Activated CD8-positive, alpha-beta T cell treated with anti-CD3 and anti-CD28 coated beads, Interleukin-2, amount 10 ng/mL, durations not matched to agents 7 days and 5 days (primary cell): ENCODE results near the gene ITGA11. TPM values are rescaled to one million over a fixed set of nuclear protein-coding genes. Genes with fewer than 3 reads are reported as not detected.

Source experiments
- ATAC-seq: fragments of 150-1000 bp; cut with Tn5 transposase; one replicate; pipeline ENCODE4 v1.10.0; 2021; ENCODE audit warnings: moderate library complexity
- CTCF ChIA-PET: fragments of 350-600 bp; sonication (Branson Sonifier 250); formaldehyde crosslinking; loops from one replicate; lab custom pipeline; 2021; ENCODE audit warnings: antibody characterized with exemption; lab: Charles Lee
- POLR2A ChIA-PET: fragments of 350-600 bp; sonication (Branson Sonifier 250); formaldehyde crosslinking; loops from one replicate; lab custom pipeline; 2021; ENCODE audit warnings: antibody characterized with exemption; lab: Charles Lee
- DNase-seq: peaks from one replicate; pipeline ENCODE4 v3.0.0-alpha.2; 2020
- H3K27ac Mint-ChIP-seq: one replicate; pipeline ENCODE4 v1.8.0; 2021; ENCODE audit warnings: mild to moderate bottlenecking, mixed read lengths
- H3K27me3 Mint-ChIP-seq: one replicate; pipeline ENCODE4 v1.8.0; 2021; ENCODE audit warnings: low read depth, mixed read lengths
- H3K36me3 Mint-ChIP-seq: one replicate; pipeline ENCODE4 v1.8.0; 2021; ENCODE audit warnings: low read depth, mixed read lengths
- H3K4me1 Mint-ChIP-seq: one replicate; pipeline ENCODE4 v1.8.0; 2021; ENCODE audit warnings: low read depth, mixed read lengths
- H3K4me3 Mint-ChIP-seq: one replicate; pipeline ENCODE4 v1.8.0; 2021; ENCODE audit warnings: mild to moderate bottlenecking, mixed read lengths
- H3K9me3 Mint-ChIP-seq: one replicate; pipeline ENCODE4 v1.8.0; 2022; ENCODE audit warnings: mixed read lengths; ENCODE audit not compliant: insufficient read depth
- total RNA-seq, 2 experiments: library from RNA; stranded (reverse); gene quantifications; one replicate each; pipeline ENCODE4 v1.2.3, GENCODE V29; 2021

ITGA11 gene, protein sequence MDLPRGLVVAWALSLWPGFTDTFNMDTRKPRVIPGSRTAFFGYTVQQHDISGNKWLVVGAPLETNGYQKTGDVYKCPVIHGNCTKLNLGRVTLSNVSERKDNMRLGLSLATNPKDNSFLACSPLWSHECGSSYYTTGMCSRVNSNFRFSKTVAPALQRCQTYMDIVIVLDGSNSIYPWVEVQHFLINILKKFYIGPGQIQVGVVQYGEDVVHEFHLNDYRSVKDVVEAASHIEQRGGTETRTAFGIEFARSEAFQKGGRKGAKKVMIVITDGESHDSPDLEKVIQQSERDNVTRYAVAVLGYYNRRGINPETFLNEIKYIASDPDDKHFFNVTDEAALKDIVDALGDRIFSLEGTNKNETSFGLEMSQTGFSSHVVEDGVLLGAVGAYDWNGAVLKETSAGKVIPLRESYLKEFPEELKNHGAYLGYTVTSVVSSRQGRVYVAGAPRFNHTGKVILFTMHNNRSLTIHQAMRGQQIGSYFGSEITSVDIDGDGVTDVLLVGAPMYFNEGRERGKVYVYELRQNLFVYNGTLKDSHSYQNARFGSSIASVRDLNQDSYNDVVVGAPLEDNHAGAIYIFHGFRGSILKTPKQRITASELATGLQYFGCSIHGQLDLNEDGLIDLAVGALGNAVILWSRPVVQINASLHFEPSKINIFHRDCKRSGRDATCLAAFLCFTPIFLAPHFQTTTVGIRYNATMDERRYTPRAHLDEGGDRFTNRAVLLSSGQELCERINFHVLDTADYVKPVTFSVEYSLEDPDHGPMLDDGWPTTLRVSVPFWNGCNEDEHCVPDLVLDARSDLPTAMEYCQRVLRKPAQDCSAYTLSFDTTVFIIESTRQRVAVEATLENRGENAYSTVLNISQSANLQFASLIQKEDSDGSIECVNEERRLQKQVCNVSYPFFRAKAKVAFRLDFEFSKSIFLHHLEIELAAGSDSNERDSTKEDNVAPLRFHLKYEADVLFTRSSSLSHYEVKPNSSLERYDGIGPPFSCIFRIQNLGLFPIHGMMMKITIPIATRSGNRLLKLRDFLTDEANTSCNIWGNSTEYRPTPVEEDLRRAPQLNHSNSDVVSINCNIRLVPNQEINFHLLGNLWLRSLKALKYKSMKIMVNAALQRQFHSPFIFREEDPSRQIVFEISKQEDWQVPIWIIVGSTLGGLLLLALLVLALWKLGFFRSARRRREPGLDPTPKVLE
- under 1 TPM; 0.18 to 0.39 TPM for total RNA-seq

DNA sequence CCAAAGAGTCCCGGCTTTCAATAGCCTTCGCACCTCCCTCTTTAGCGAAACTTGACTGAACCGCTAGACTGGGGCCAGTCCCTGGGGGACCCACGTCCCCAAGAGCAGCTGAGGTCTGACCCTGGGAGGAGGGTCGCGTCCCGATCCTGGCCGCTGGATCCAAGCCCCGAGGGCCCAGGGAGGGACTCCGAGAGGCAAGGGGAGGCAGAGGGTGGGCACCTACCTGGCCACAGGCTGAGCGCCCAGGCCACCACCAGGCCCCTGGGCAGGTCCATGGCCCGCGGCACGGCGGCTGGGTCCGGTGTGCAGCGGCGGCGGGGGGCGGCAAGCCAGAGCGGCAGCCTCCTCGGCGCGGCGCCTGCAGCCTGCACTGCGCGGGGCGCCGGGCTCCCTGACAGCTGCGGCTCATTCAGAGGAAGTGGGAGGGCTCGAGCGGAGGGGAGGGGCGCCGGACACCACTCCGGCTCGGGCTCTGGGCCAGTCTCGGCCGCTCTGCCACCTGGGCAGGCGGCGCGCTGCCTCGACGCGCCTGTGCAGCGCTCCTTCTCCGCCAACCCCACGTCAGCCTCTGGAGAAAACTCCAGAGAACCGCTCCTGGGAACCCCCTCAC lies at the start of gene ITGA11:
TSS of gene ITGA11 (minus strand) at position 372 of the 610 bp plus-strand sequence. CDS start at position 275, 97 bp downstream.
- Mint-ChIP-seq H3K4me1 (peaks cover 5% of the 10 kb centered on the region), H3K9me3 (no peaks in the 10 kb centered on the region), H3K4me3 (peak within 1 kb of the TSS; percentile 41), H3K36me3 (no peaks in the 10 kb centered on the region), H3K27ac (no peak within 1 kb of the TSS), H3K27me3 (peaks cover 70% of the 10 kb centered on the region)
- CTCF ChIA-PET: no interaction called here
- POLR2A ChIA-PET: no interaction called here
- DNase-seq (peak; percentile 30), ATAC-seq (peak; percentile 79)

DNA sequence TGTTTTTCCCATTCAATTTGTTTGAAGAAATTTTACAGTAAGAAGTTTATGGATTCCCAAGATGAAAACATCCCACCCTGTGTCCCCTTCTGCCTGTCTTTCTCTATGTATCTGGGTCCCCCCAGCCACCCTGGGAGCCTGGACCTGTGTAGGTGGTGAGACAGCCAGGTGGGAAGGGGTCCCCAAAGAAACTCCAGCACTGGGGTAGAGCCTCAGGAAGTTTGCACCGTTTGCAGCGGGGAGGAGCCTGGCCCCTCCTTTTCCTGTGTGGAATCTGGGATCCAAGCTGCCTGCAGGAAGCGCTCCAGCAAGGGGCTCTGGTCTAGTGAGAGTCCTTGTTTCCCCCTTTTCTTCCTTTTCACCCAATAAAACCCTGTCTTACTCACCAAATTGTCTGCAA lies 49.4 kb upstream of the ITGA11 start:
- DNase-seq: no peak
- no peaks in the 10 kb centered on the region for H3K4me1 Mint-ChIP-seq
- no peaks in the 10 kb centered on the region for H3K9me3 Mint-ChIP-seq
- no peak for ATAC-seq
- POLR2A ChIA-PET: no interaction called here
- CTCF ChIA-PET: no interaction called here
- H3K27me3 Mint-ChIP-seq: peaks cover 20% of the 10 kb centered on the region
- H3K27ac Mint-ChIP-seq: no peak overlapping the region
- H3K36me3 Mint-ChIP-seq: no peaks in the 10 kb centered on the region
- no peak overlapping the region for H3K4me3 Mint-ChIP-seq

DNA sequence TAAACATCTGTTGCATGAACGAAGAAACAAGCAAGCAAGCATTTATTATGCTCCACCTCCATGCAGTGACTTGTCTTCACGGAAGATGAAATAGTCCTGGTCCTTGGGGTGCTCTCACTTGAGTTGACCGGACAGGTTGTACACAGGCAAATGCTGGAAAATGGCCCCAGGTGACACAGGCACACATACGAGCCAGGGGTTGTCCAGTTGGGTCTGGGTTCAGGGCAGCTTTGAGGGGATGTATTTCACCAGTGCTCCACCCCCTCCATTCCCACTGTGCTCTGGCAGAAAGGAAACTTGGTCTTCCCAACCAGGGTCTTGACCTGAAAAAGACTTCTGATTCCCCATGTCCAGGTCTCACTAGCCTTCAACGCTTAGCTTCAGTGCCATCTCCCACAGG lies 48.3 kb upstream of the ITGA11 start:
- ChIA-PET CTCF (no interaction called here), POLR2A (no interaction called here)
- H3K4me3 Mint-ChIP-seq: no peak overlapping the region
- no peak overlapping the region for H3K27ac Mint-ChIP-seq
- no peaks in the 10 kb centered on the region for H3K9me3 Mint-ChIP-seq
- H3K4me1 Mint-ChIP-seq: no peaks in the 10 kb centered on the region
- no peak for DNase-seq
- no peak for ATAC-seq
- no peaks in the 10 kb centered on the region for H3K36me3 Mint-ChIP-seq
- H3K27me3 Mint-ChIP-seq: peaks cover 24% of the 10 kb centered on the region

DNA sequence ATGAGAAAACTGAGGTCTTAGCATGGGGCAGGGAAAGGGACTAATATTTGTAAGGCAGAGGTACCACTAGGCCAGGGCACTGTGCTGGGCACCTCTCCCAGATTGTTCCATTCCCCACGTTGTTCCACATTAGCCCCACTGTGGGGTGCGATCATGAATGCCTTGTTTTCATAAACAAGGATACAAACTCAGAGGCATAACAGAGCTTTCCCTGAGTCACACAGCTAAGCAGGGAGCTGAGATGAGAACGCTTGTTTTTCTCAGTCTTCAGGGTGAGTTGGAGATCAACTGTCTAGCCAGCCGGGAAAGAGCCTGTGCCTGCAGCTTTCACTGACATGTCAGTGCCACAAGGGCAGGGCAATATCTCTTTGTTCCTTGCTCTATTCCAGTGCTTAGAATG lies 47.9 kb upstream of the ITGA11 start:
- CTCF ChIA-PET: no interaction called here
- Mint-ChIP-seq H3K9me3 (no peaks in the 10 kb centered on the region), H3K27me3 (peaks cover 24% of the 10 kb centered on the region), H3K36me3 (no peaks in the 10 kb centered on the region), H3K27ac (no peak overlapping the region), H3K4me3 (no peak overlapping the region), H3K4me1 (no peaks in the 10 kb centered on the region)
- POLR2A ChIA-PET: no interaction called here
- no peak for DNase-seq
- no peak for ATAC-seq

DNA sequence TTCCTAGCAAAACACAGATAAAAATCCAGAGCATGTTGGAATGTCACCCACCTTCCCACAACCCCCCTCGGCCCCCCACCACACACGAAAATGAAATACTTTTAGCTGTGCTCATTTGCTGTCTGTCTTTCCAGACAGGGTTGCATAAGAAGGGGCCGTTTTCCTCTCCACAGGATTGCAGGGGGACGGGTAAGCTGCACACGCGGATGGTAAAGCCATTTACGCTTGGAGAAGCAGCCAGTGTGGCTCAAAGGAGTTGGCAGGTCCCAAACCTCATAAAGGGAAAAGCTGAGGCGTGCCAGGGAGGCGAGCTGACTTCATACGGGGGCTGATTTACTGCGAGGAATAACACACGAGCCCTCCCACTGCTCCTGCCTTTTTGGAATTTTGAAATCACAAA lies 47.4 kb upstream of the ITGA11 start:
- no peak for DNase-seq
- no peak for ATAC-seq
- H3K27ac Mint-ChIP-seq: no peak overlapping the region
- H3K4me1 Mint-ChIP-seq: no peaks in the 10 kb centered on the region
- H3K4me3 Mint-ChIP-seq: no peak overlapping the region
- no peaks in the 10 kb centered on the region for H3K9me3 Mint-ChIP-seq
- ChIA-PET CTCF (no interaction called here), POLR2A (no interaction called here)
- peaks cover 29% of the 10 kb centered on the region for H3K27me3 Mint-ChIP-seq
- H3K36me3 Mint-ChIP-seq: no peaks in the 10 kb centered on the region

DNA sequence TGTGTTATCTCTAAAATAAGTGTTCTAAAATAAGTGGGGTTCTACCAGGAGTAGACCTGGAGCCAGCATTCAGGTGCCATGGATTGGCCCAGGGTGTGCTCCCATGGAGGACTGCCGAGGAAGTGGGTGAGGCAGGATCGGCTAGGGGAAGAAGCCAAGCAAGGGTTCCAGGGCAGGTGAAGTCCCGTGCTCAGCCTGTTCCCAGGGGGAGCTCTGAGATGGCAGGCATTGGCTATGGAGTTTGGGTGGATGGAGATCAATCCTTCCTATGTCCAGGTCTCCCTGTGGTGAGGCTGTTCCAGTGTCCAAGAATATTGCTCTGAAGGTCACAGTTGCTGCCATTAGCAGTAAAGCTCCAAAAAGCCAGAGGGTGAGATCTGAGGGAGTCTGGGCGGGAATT lies 46.9 kb upstream of the ITGA11 start:
- ChIA-PET POLR2A (no interaction called here), CTCF (no interaction called here)
- peaks cover 29% of the 10 kb centered on the region for H3K27me3 Mint-ChIP-seq
- H3K36me3 Mint-ChIP-seq: no peaks in the 10 kb centered on the region
- H3K4me3 Mint-ChIP-seq: no peak overlapping the region
- no peaks in the 10 kb centered on the region for H3K9me3 Mint-ChIP-seq
- ATAC-seq (no peak), DNase-seq (no peak)
- H3K27ac Mint-ChIP-seq: no peak overlapping the region
- no peaks in the 10 kb centered on the region for H3K4me1 Mint-ChIP-seq

DNA sequence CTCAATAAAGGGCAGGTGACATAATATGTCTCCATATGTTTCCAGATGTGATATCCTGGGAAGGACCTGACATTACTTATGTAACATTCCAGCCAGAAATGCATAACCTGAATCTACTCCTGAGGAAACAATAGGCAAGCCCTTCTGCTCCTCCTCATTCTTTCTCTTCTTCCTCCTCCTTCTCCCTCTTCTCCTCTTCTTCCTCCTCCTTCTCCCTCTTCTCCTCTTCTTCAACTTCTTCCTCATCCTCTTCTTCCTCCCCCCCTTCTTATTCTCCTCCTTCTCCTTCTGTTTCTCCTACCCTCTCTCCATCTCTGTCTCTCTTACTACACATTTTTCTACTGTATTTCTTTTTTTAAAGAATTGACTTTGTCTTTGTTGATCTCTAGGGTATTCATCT lies 43.5 kb upstream of the ITGA11 start:
- ChIA-PET CTCF (no interaction called here), POLR2A (no interaction called here)
- H3K4me1 Mint-ChIP-seq: no peaks in the 10 kb centered on the region
- ATAC-seq (no peak), DNase-seq (no peak)
- H3K27me3 Mint-ChIP-seq: peaks cover 22% of the 10 kb centered on the region
- H3K4me3 Mint-ChIP-seq: no peak overlapping the region
- H3K27ac Mint-ChIP-seq: no peak overlapping the region
- H3K36me3 Mint-ChIP-seq: no peaks in the 10 kb centered on the region
- no peaks in the 10 kb centered on the region for H3K9me3 Mint-ChIP-seq

DNA sequence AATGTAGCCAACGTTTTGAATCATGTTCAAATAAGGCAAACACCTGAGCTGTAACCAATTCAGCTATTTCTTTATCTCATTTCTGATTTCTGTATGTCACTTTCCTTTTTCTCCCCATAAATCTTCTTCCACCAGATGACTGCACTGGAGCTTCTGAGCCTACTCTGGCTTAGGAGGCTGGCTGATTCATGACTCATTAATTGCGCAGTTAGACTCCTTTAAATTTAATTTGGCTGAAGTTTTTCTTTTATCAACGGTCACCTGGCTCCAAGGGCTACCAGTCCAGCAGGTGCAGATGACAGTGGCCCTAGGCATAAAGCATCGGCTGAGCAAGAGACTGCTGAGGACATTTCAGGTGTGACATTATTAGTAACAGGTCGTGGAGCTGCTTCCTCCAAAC lies 39.6 kb upstream of the ITGA11 start:
- ChIA-PET POLR2A (no interaction called here), CTCF (interaction anchor here (0.6 kb wide), 1 partner anchor 1086 kb away, joined by 3 read pairs; no protein-coding TSS in a partner anchor)
- H3K9me3 Mint-ChIP-seq: no peaks in the 10 kb centered on the region
- H3K4me3 Mint-ChIP-seq: no peak overlapping the region
- H3K4me1 Mint-ChIP-seq: no peaks in the 10 kb centered on the region
- H3K36me3 Mint-ChIP-seq: no peaks in the 10 kb centered on the region
- H3K27ac Mint-ChIP-seq: no peak overlapping the region
- ATAC-seq (no peak), DNase-seq (no peak)
- H3K27me3 Mint-ChIP-seq: peaks cover 31% of the 10 kb centered on the region

DNA sequence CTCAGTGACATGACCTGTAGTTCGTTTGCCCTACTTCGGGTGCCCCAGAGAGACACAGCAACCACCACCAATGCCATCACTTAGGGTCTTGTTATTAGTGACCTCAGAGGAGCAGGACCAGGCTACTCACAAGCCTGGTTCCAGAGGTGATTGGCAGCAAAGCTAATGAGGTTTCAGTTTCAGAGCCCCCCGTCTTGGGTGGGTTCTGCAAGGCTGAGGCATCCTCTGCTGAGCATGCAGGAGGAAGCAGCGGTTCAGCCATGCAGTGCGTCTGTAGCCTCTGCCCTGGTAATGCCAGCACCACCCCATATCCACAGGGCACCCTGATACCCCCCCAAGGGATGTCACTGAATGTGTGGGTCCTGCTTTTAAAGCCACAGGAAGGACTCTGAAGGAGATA lies 39.0 kb upstream of the ITGA11 start:
- peaks cover 29% of the 10 kb centered on the region for H3K27me3 Mint-ChIP-seq
- H3K27ac Mint-ChIP-seq: no peak overlapping the region
- DNase-seq: no peak
- H3K4me1 Mint-ChIP-seq: peaks cover under 1% of the 10 kb centered on the region
- ChIA-PET CTCF (interaction anchor here (1.4 to 2.3 kb wide), 2 partner anchors 68 to 165 kb away, joined by 3 to 7 read pairs; no protein-coding TSS in a partner anchor), POLR2A (no interaction called here)
- H3K4me3 Mint-ChIP-seq: no peak overlapping the region
- H3K9me3 Mint-ChIP-seq: no peaks in the 10 kb centered on the region
- H3K36me3 Mint-ChIP-seq: no peaks in the 10 kb centered on the region
- ATAC-seq: no peak

DNA sequence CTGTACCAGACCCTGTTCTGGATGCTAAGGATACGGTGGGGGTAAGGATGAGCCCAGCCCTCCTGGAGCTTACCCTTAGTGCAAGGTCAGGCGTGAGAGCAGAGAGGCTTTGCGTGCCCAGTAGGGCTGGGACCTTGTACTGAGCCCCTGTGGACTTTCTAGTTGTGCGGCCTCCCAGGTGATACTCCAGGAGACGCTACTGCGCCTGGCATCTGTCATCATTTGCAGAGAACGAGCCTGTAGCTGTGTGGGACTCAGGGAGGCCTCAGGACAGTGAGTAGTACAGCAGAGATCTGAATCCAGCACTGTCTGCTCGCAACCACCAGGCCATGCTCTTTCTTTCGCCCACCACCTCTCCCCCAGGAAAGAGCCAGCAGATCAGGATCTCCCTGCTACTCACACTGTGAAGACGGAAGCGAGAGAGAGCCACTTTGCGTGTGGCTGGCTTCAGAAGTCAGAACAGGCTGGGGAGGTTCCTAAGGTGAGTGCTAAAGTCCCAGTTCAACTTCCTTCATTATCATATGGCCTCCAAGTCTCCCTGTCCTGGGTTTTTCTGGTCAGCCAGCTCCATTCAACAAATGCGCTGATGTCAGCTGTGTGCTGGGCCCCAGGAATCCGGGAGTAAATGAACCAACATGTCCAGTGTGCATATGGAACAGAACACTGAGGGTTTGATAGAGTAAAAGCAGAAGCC lies 38.2 kb upstream of the ITGA11 start:
- H3K27me3 Mint-ChIP-seq: peaks cover 27% of the 10 kb centered on the region
- no peaks in the 10 kb centered on the region for H3K9me3 Mint-ChIP-seq
- ChIA-PET POLR2A (no interaction called here), CTCF (interaction anchor here (0.8 to 2.3 kb wide), 4 partner anchors 68 to 203 kb away, joined by 3 to 7 read pairs (median 3); no protein-coding TSS in a partner anchor)
- H3K4me1 Mint-ChIP-seq: peaks cover 5% of the 10 kb centered on the region
- no peak overlapping the region for H3K4me3 Mint-ChIP-seq
- no peaks in the 10 kb centered on the region for H3K36me3 Mint-ChIP-seq
- ATAC-seq: no peak
- no peak overlapping the region for H3K27ac Mint-ChIP-seq
- DNase-seq: no peak
